Left lobe of liver (tissue), 2 donors: ENCODE measurements around the gene HAPLN2. TPM values are rescaled to one million over a fixed set of nuclear protein-coding genes. Genes with fewer than 3 reads are reported as not detected.
A peak's percentile ranks its signal among the peaks of the same experiment; 100 is the strongest.
"Not testable (repeated sequence)": the region's sequence is repeated elsewhere in the genome, so short reads cannot be mapped to it uniquely, and the experiment has no call there.

Source experiments
- ATAC-seq: fragments of 200-7000 bp; cut with Tn5 transposase; one replicate; pipeline ENCODE4 v1.9.1; 2020; ENCODE audit warnings: mild to moderate bottlenecking, moderate library complexity
- DNase-seq: peaks from one replicate; pipeline ENCODE4 v3.0.0-alpha.2; 2020; ENCODE audit warnings: low spot score
- total RNA-seq: library from RNA; stranded (reverse); gene quantifications from one replicate; pipeline ENCODE4 v1.2.1, GENCODE V29; 2021
- donor health status: DM: no; HTN: no; CAD: no; lungs with moderate emphysema.
- donor health status: DM: no; HTN: yes; CAD: no.

The HAPLN2 gene
- total RNA-seq, 1 donor from 2014 or later: not detected

- DNase-seq (peak; percentile 77), ATAC-seq (peak; percentile 96)
These were observed 27.6 kb upstream of the HAPLN2 start, which contains the start of gene NAXE for GRCh38 chr1:156591432-156592157. NAXE (plus strand) TSS chr1:156591776; CDS start chr1:156591805, 29 bp downstream.

GRCh38 chr1:156592158-156592909 is 26.9 kb upstream of the HAPLN2 start:
- ATAC-seq: no peak
- no peak for DNase-seq

DNA sequence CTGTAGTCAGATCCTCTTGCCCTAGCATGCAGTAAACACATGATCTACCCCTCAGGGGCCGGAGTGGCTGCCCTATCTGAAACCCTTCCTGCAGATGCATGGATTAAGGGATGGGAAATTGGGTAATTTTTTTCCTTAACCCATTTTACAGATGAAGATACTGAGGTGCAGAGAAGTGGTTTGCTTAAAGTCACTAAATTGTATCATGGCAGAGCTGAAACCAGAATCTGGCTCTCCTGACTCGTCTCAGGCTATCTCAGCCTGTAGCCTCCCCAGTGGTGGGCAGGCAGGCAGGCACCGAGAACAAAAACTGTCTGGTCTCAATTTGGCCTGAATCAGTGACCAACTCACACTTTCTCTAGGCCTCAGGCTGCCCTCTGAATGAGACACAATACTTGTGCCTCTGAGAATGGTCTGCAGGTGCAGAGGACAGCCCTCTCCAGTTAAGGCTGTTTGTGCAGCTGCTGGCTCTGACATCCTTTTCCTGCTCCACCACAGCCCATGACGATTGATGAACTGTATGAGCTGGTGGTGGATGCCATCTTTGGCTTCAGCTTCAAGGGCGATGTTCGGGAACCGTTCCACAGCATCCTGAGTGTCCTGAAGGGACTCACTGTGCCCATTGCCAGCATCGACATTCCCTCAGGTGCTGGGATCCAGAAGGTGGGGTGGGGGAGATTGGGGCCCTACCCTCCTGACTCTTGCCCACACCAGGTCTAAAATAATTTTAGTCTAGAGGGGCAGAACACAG is 26.1 kb upstream of the HAPLN2 start:
- no peak for DNase-seq

GRCh38 chr1:156593661-156593989 is 25.6 kb upstream of the HAPLN2 start:
- ATAC-seq: no peak
- no peak for DNase-seq

More for the DNA sequence above, 26.1 kb upstream of the HAPLN2 start:
- ATAC-seq: no peak

DNA sequence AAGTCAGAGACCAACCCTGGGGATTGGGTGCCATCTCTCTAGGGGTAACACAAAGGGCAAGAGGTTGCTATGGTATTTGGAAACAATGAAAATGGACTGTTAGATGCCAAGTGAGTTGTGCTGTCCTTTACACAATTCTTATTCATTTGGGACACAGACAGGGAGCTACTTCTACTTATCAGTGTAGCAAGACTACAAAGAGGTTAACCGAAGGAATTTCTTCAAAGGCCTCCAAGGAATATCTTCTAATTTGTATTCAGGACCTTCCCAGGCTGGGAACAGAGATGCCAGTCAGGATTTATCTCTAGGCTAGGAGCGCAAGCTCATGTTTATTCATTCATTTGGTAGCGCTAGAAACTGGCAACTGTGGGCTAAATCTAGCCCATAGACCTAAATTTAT is 25.0 kb upstream of the HAPLN2 start:
- ATAC-seq: no peak
- DNase-seq: no peak

- no peak for DNase-seq
- ATAC-seq: no peak
These were observed 24.2 kb upstream of the HAPLN2 start for GRCh38 chr1:156595016-156595415.

GRCh38 chr1:156596426-156596825 is 22.8 kb upstream of the HAPLN2 start:
- DNase-seq: no peak
- ATAC-seq: no peak

DNA sequence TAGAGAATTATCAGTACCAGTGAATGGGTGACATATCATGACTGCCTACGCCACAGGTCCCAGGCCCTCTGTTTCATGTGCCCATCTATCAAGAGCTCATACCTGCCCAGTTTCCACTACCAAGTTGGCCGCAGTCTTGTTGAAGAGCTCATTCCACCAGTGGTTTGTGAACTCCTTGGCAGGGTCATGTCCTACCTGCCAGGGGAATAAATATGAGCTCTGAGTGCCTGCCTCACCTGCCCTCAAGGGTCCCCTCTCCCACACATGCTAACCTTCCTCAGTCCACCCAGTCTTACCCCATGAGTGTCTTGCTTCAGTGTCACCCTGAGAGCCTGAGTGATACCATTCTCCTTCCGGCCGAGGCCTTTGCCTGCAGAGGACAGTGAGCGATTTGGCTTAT is 21.1 kb upstream of the HAPLN2 start:
- ATAC-seq (no peak), DNase-seq (no peak)

GRCh38 chr1:156598731-156599432 is 20.3 kb upstream of the HAPLN2 start:
- DNase-seq: no peak
- no peak for ATAC-seq

DNA sequence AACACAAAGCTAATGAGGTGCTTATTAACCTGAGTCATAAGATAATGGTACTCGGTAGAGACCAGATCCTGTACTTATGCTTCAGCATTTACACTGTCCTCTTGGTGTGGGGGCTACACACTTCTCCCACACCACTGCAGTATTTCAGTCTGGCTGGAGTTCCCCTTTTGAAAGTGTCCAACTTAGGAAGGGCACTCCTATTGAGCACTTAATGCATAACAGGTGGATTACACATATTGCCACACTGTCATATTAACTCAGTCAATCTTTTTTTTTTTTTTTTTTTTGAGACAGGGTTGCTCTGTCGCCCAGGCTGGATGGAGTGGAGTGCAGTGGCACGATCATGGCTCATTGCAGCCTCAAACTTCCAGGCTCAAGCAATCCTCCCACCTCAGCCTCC is 19.4 kb upstream of the HAPLN2 start:
- no peak for ATAC-seq
- DNase-seq: no peak

- DNase-seq (no peak), ATAC-seq (peak; percentile 10)
These were observed 18.5 kb upstream of the HAPLN2 start for GRCh38 chr1:156600733-156601121.

GRCh38 chr1:156601122-156601830 is 17.9 kb upstream of the HAPLN2 start, which contains the start of gene GPATCH4:
GPATCH4 (minus strand) TSS chr1:156601479.
- peak; percentile 79 for DNase-seq
- ATAC-seq: peak; percentile 93

- ATAC-seq (no peak), DNase-seq (no peak)
These were observed 17.3 kb upstream of the HAPLN2 start for GRCh38 chr1:156601892-156602291.

DNA sequence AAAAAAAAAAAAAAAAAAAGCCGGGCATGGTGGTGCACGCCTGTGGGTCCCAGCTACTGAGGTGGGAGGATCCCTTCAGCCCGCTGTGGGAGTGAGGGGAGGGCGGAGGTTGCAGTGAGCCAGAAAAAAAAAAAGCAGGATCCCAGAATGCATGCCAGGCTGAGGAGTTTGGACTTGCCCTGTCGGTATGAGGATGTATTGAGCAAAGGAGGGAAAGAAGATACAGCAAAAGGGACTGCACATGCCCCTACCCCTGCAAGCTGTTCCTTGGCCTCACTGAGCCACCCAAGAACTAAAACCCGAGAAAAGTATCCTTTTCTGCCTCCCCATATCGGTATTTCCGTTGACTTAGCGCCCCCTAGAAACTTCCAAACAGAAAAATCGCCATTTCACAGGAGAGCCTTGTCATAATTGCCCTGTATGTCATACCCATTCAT is 16.6 kb upstream of the HAPLN2 start:
- no peak for DNase-seq
- no peak for ATAC-seq

GRCh38 chr1:156607344-156607743 is 11.9 kb upstream of the HAPLN2 start:
- ATAC-seq: not testable (repeated sequence)

GRCh38 chr1:156608036-156608674 is 11.1 kb upstream of the HAPLN2 start:
- DNase-seq (no peak), ATAC-seq (peak; percentile 100)

More at GRCh38 chr1:156607344-156607743, 11.9 kb upstream of the HAPLN2 start:
- not testable (repeated sequence) for DNase-seq

DNA sequence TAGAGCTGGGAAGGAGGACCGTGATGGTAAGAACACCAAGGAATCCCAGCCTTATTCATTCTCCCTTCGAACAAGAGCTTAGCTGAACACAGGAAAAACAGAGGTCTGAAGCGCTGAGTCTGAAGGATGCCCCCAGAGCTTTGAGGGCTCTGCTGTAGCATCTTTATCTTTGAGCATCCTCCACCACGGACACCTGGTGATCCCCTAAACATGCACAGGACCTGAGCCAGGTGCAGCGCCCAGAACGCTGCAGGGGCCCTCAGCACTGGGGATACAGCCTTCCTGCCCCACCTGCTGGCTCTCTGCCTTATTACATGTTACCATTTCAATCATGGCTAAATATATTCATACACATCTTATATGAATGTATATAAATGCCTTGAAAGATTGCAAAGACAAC is 10.2 kb upstream of the HAPLN2 start:
- DNase-seq (no peak), ATAC-seq (peak; percentile 33)

GRCh38 chr1:156610072-156610471 is 9.1 kb upstream of the HAPLN2 start:
- not testable (repeated sequence) for ATAC-seq, DNase-seq

DNA sequence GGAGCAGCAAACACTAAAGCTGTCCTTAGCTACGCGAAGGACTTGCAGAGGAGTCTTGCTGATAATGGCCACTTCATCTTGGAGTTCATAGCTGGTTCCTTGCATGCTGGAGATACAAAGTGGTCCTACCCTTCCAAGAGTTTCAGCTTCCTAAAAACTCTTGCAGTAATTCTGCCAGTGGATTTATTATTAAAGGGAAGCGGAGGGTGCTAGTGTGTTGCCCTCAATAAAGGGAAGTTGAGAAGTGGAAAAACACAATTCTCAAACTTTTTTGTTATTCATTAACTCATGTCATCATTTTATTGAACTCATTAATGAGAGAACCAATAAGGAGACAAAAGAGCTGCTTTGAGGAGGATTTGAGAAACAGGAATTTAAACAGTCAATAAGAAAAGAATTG is 6.5 kb upstream of the HAPLN2 start:
- no peak for DNase-seq

DNA sequence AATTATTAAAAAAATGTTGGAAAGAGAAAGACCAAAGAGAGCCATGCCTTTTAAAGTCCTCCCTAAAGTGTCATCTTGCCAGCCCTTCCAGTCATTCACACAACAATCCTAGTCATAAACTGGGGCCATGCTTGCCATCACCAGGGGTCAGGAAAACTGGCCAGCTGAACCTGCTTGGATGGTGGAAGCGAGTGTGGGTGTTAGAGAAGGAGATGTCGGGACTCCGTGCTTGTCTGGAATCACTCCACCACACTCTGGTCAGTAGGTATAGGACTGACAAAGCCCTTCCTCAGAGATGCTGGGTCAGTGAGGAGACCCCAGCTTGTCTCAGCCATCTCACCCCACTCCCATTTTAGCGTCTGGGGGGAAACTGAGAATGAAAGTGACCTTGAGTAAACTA is 3.3 kb upstream of the HAPLN2 start:
- DNase-seq: no peak
- no peak for ATAC-seq

More for the DNA sequence above, 6.5 kb upstream of the HAPLN2 start:
- ATAC-seq: no peak
